SK-N-SH (cell line): ENCODE data around the gene SHISA5.

Experiments
- YY1 ChIP-seq: IDR thresholded peaks from 2 replicates; pipeline ENCODE4 v1.4.0; 2012; ENCODE audit warnings: low read depth, mild to moderate bottlenecking
- TF ChIP-seq, protein P1 (sequence below): fragments of 200-600 bp; sonication (generic); IDR thresholded peaks from 2 replicates; pipeline ENCODE4 v1.6.1; 2017; ENCODE audit warnings: antibody characterized with exemption, mild to moderate bottlenecking, moderate library complexity

DNA sequence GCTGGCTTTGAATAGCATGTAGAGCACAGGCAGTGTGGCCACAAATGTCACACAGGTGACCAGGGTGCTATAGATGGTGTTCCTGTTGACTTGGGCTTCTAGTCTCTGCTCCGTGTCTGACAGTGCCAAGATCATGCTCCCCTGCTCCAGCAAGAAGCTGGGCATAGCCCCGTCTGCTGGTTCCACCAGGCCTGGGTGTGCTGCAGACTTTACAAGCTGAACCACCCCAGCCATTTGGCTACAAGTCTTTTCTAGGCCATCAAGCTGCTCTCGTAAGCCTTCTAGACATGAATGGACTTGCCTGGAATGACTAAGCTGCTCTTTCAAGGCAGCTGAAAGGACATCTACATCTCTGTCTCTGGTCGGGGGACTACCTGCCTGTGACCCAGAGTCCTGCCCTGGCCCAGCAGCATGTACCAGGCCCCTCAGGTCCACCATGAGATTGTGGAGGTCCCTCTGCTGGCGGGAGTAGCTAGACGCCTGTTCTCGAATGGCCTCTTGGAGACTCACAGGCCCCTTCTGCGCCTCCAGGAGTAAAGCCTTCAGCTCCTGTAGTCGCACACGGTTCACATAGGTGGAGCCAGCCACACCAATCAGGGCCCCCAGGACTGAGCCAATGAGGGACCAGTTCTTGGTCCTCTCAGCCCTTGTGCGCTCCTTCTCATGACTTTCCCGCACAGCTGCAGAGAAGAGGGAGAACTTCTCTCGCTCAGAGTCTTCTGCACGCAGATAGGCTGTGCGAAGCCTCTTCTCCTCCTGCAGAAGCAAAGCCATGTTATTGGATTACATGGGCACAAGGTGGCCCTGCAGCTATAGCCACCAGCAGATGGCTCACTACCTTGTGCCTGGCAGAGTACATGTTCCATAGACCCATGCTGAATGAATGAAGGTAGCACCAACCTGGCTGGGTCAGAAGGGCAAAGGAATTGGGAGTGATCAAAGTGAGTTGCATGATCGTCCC is 71.3 kb downstream of the SHISA5 start:
- TF ChIP-seq, protein P1, sequence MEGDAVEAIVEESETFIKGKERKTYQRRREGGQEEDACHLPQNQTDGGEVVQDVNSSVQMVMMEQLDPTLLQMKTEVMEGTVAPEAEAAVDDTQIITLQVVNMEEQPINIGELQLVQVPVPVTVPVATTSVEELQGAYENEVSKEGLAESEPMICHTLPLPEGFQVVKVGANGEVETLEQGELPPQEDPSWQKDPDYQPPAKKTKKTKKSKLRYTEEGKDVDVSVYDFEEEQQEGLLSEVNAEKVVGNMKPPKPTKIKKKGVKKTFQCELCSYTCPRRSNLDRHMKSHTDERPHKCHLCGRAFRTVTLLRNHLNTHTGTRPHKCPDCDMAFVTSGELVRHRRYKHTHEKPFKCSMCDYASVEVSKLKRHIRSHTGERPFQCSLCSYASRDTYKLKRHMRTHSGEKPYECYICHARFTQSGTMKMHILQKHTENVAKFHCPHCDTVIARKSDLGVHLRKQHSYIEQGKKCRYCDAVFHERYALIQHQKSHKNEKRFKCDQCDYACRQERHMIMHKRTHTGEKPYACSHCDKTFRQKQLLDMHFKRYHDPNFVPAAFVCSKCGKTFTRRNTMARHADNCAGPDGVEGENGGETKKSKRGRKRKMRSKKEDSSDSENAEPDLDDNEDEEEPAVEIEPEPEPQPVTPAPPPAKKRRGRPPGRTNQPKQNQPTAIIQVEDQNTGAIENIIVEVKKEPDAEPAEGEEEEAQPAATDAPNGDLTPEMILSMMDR = no peak
- no peak for TF ChIP-seq YY1
